ENCODE data around the gene P2RX5. TPM values are rescaled to one million over a fixed set of nuclear protein-coding genes. Genes with fewer than 3 reads are reported as not detected.

Gene P2RX5
- total and polyA plus RNA-seq, 9 donors = 0.15 to 1.1 (median 0.61) TPM

DNA sequence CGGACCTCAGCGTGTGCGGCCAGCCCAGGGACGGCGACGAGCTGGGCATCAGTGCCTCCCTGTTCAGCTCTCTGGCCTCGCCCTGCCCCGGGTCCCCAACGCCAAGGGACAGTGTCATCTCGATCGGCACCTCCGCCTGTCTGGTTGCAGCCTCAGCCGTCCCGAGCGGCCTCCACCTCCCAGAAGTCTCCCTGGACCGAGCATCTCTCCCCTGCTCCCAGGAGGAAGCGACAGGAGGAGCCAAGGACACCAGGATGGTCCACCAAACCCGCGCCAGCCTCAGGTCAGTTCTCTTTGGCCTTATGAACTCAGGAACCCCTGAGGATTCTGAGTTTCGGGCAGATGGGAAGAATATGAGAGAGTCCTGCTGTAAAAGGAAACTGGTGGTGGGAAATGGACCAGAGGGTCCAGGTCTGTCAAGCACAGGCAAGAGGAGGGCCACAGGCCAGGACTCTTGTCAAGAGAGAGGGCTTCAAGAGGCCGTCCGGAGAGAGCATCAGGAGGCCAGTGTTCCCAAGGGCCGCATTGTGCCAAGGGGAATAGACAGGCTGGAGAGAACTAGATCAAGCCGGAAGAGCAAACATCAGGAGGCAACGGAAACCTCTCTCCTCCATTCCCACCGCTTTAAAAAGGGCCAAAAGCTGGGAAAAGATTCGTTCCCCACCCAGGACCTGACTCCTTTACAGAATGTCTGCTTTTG is 28.6 kb upstream of the P2RX5 start:
- Histone ChIP-seq H3K27me3 (no peaks in the 10 kb centered on the region), H3K4me1 (ENCODE audit: insufficient read depth) (peaks cover 6% of the 10 kb centered on the region), H3K27ac (no peak overlapping the region), H3K4me3 (peak overlapping the region; percentile 61), H3K9me3 (no peaks in the 10 kb centered on the region), H3K36me3 (no peaks in the 10 kb centered on the region)
- 16 to 22% (median 16%) methylated on average over 21 to 27 of the region's 27 CpGs for WGBS, 3 donors
- peak in 1 of 5 donors; percentile 31 for DNase-seq
- TF ChIP-seq POLR2A (IDR thresholded peaks at IDR 0.05) (no peak), EP300 (IDR thresholded peaks at IDR 0.05) (no peak)
- TF ChIP-seq, protein P1, sequence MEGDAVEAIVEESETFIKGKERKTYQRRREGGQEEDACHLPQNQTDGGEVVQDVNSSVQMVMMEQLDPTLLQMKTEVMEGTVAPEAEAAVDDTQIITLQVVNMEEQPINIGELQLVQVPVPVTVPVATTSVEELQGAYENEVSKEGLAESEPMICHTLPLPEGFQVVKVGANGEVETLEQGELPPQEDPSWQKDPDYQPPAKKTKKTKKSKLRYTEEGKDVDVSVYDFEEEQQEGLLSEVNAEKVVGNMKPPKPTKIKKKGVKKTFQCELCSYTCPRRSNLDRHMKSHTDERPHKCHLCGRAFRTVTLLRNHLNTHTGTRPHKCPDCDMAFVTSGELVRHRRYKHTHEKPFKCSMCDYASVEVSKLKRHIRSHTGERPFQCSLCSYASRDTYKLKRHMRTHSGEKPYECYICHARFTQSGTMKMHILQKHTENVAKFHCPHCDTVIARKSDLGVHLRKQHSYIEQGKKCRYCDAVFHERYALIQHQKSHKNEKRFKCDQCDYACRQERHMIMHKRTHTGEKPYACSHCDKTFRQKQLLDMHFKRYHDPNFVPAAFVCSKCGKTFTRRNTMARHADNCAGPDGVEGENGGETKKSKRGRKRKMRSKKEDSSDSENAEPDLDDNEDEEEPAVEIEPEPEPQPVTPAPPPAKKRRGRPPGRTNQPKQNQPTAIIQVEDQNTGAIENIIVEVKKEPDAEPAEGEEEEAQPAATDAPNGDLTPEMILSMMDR (IDR thresholded peaks at IDR 0.05) = no peak
- intact Hi-C loops (cut with DNase I) = no loop called here

DNA sequence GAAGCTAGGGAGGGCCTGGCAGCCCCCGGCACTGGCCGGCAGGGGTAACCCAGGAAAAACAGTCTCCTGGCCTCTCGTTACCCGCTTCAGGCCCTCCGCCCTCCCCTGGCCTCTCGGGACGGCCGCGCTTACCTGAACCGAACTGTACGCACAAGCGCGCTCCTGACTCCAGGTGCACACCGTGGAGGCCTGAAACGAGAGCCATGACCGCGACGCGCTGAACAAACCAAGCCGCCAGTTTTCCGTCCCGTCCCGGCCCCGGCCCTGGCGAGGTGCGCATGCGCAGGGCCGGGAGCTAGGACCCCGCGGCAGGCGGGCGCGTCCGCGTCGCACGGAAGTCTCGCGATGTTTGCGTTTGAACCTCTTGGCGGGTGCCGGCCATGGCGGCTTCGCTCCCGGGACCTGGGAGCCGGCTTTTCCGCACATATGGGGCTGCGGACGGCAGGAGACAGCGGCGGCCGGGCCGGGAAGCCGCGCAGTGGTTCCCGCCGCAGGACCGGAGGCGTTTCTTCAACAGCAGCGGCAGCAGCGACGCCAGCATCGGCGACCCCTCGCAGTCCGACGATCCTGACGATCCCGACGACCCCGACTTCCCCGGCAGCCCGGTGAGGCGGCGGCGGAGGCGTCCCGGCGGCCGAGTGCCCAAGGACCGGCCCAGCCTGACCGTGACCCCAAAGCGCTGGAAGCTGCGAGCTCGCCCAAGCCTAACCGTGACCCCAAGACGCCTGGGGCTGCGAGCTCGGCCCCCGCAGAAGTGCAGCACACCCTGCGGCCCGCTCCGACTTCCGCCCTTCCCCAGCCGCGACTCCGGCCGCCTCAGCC is 27.8 kb upstream of the P2RX5 start, which contains the start of gene HASPIN:
Gene HASPIN (plus strand): TSS at position 348 of the 822 bp plus-strand sequence. CDS start 33 bp downstream, at position 381.
- Histone ChIP-seq H3K27me3 (no peaks in the 10 kb centered on the region), H3K27ac (peak within 1 kb of the TSS; percentile 48 to 50), H3K36me3 (no peaks in the 10 kb centered on the region), H3K4me3 (peak within 1 kb of the TSS; percentile 61), H3K9me3 (no peaks in the 10 kb centered on the region), H3K4me1 (ENCODE audit: insufficient read depth) (peaks cover 6% of the 10 kb centered on the region)
- WGBS, 3 donors = 0% methylated on average over 50 to 98 of the region's 98 CpGs
- DNase-seq = peak; percentile 90 to 96 (median 94)
- intact Hi-C loops (cut with DNase I) = no loop called here
- peak; percentile 24 for TF ChIP-seq POLR2A (IDR thresholded peaks at IDR 0.05)
- TF ChIP-seq, protein P1 (IDR thresholded peaks at IDR 0.05) = peak in 2 of 3 donors; percentile 46 to 56
- no peak for TF ChIP-seq EP300 (IDR thresholded peaks at IDR 0.05)

DNA sequence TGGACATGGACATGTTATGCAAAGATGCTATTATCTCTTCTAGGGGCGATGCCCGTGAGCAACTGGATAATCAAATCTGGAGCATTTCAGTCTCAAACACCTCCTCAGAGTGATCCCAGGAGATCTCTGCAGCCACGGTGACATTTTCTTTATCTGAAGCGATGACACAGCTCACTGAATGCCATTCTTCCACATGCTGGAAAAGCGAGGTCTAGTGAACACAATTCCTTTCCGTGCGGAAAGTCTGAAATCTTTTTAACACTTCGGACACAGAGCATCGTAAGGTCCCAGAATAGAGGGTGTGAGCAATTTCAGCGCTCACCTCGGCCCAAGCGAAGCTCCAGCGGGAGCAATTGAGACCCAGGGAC is 27.2 kb upstream of the P2RX5 start:
- intact Hi-C loops (cut with DNase I) = no loop called here

DNA sequence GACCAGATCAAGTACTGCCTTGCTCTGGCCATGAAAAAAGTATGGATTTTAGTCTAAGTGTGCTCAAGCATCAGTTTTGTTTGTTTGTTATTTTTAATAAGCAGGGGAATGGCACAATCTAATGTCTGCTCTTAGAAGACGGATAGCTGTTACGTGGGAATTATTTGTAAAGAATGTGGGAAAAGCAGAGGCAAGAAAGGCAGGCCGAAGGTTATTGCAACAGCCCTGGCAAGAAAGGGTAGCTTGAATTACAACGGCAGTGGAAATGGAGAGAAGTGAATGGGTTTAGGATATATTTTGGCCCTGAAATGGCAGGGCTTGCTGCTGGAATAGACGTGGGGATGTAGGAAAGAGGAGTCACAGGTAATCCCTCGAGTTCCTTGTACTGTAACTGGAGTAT is 26.8 kb upstream of the P2RX5 start:
- 24 to 31% (median 26%) methylated on average over 6 of the region's 6 CpGs for WGBS, 3 donors
- TF ChIP-seq POLR2A (IDR thresholded peaks at IDR 0.05) (no peak), EP300 (IDR thresholded peaks at IDR 0.05) (no peak)
- TF ChIP-seq, protein P1 (IDR thresholded peaks at IDR 0.05) = no peak
- Histone ChIP-seq H3K27ac (no peak overlapping the region), H3K36me3 (no peaks in the 10 kb centered on the region), H3K4me1 (ENCODE audit: insufficient read depth) (peaks cover 6% of the 10 kb centered on the region), H3K27me3 (no peaks in the 10 kb centered on the region), H3K4me3 (peak overlapping the region; percentile 61), H3K9me3 (no peaks in the 10 kb centered on the region)
- intact Hi-C loops (cut with DNase I) = no loop called here
- no peak for DNase-seq

More for the DNA sequence above, 27.2 kb upstream of the P2RX5 start:
- no peaks in the 10 kb centered on the region for H3K36me3 ChIP-seq
- H3K27ac ChIP-seq = peak overlapping the region; percentile 48 to 50
- 0 to 3% (median 0%) methylated on average over 9 to 13 of the region's 13 CpGs for WGBS, 3 donors
- no peaks in the 10 kb centered on the region for H3K27me3 ChIP-seq
- DNase-seq = no peak
- peaks cover 6% of the 10 kb centered on the region for H3K4me1 ChIP-seq (ENCODE audit: insufficient read depth)
- H3K9me3 ChIP-seq = no peaks in the 10 kb centered on the region
- H3K4me3 ChIP-seq = peak overlapping the region; percentile 61
- TF ChIP-seq, protein P1 (IDR thresholded peaks at IDR 0.05) = no peak
- TF ChIP-seq POLR2A (IDR thresholded peaks at IDR 0.05) = no peak
- TF ChIP-seq EP300 (IDR thresholded peaks at IDR 0.05) = no peak

All from ovary (tissue), 9 donors.